Loucy (cell line): ENCODE measurements around the gene NUDT3.

Source experiments
- H2AFZ ChIP-seq: fragments of 200-600 bp; sonication (generic); 2 replicates; pipeline ENCODE4 v1.6.0; 2016; ENCODE audit warnings: antibody characterized with exemption, mild to moderate bottlenecking, low read length, moderate library complexity
- H3F3A ChIP-seq: fragments of 200-600 bp; 2 replicates; pipeline ENCODE4 v1.6.0; 2016; ENCODE audit warnings: antibody characterized with exemption, low read depth, mild to moderate bottlenecking
- H3K27me3 ChIP-seq: fragments of 200-600 bp; sonication (generic); 2 replicates; pipeline ENCODE4 v1.6.1; 2014; ENCODE audit warnings: low read length, mild to moderate bottlenecking; ENCODE audit not compliant: insufficient read depth, poor library complexity, severe bottlenecking
- H3K36me3 ChIP-seq: fragments of 200-600 bp; sonication (generic); 2 replicates; pipeline ENCODE4 v1.6.1; 2016; ENCODE audit warnings: low read length; ENCODE audit not compliant: insufficient read depth
- H3K4me1 ChIP-seq: fragments of 200-600 bp; sonication (generic); 2 replicates; pipeline ENCODE4 v1.5.1; 2014; ENCODE audit warnings: low read length, mild to moderate bottlenecking; ENCODE audit not compliant: insufficient read depth, poor library complexity, severe bottlenecking
- H3K4me2 ChIP-seq: fragments of 200-600 bp; sonication (generic); 2 replicates; pipeline ENCODE4 v1.6.0; 2014; ENCODE audit warnings: antibody characterized with exemption, low read length, low read depth, mild to moderate bottlenecking; ENCODE audit not compliant: poor library complexity, severe bottlenecking
- H3K4me3 ChIP-seq: fragments of 200-600 bp; sonication (generic); 2 replicates; pipeline ENCODE4 v1.5.1; 2014; ENCODE audit warnings: low read length, mild to moderate bottlenecking, mixed read lengths; ENCODE audit not compliant: poor library complexity, severe bottlenecking
- H3K79me2 ChIP-seq: fragments of 200-600 bp; sonication (generic); 2 replicates; pipeline ENCODE4 v1.6.1; 2014; ENCODE audit warnings: low read length; ENCODE audit not compliant: insufficient read depth
- H3K9ac ChIP-seq: fragments of 200-600 bp; sonication (generic); 2 replicates; pipeline ENCODE4 v1.6.0; 2014; ENCODE audit warnings: mild to moderate bottlenecking, low read depth, low read length, moderate library complexity; ENCODE audit not compliant: poor library complexity, severe bottlenecking
- H3K9me2 ChIP-seq: fragments of 200-600 bp; sonication (generic); replicated peaks from 2 replicates; pipeline ENCODE4 v1.6.1; 2016; ENCODE audit warnings: low read depth, low read length, mixed read lengths
- H3K9me3 ChIP-seq: fragments of 200-600 bp; sonication (generic); 2 replicates; pipeline ENCODE4 v1.6.1; 2014; ENCODE audit warnings: mild to moderate bottlenecking, antibody characterized with exemption, low read length, low read depth; ENCODE audit not compliant: insufficient read depth
- H4K20me1 ChIP-seq: fragments of 200-600 bp; sonication (generic); 2 replicates; pipeline ENCODE4 v1.6.0; 2014; ENCODE audit warnings: antibody characterized with exemption, low read length, mild to moderate bottlenecking; ENCODE audit not compliant: insufficient read depth, poor library complexity, severe bottlenecking
- EZH2phosphoT487 ChIP-seq: fragments of 200-600 bp; IDR thresholded peaks from 2 replicates; pipeline ENCODE4 v1.6.1; 2018; ENCODE audit warnings: antibody characterized with exemption, mild to moderate bottlenecking, moderate library complexity, borderline replicate concordance
- TF ChIP-seq, protein P1 (sequence below): fragments of 200-600 bp; sonication (generic); conservative IDR thresholded peaks from 2 replicates; pipeline ENCODE4 v1.5.1; 2014; ENCODE audit warnings: mild to moderate bottlenecking, antibody characterized with exemption, low read length

The NUDT3 gene

DNA sequence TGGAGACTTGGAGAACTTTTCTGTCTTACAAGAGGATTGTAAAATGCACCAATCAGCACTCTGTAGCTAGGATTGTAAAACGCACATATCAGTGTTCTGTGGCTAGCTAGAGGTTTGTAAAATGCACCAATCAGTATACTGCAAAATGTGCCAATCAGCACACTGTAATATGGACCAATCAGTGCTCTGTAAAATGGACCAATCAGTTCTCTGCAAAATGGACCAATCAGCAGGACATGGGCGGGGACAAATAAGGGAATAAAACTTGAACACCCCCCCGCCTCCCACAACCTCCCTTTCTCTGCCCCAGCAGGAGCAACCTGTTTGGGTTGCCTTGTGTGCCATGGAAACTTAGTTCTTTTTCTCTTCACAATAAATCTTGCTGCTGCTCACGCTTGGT is 46.2 kb upstream of the NUDT3 start:
- no peaks in the 10 kb centered on the region for H3K9me3 ChIP-seq
- TF ChIP-seq EZH2phosphoT487: no peak
- TF ChIP-seq, protein P1, sequence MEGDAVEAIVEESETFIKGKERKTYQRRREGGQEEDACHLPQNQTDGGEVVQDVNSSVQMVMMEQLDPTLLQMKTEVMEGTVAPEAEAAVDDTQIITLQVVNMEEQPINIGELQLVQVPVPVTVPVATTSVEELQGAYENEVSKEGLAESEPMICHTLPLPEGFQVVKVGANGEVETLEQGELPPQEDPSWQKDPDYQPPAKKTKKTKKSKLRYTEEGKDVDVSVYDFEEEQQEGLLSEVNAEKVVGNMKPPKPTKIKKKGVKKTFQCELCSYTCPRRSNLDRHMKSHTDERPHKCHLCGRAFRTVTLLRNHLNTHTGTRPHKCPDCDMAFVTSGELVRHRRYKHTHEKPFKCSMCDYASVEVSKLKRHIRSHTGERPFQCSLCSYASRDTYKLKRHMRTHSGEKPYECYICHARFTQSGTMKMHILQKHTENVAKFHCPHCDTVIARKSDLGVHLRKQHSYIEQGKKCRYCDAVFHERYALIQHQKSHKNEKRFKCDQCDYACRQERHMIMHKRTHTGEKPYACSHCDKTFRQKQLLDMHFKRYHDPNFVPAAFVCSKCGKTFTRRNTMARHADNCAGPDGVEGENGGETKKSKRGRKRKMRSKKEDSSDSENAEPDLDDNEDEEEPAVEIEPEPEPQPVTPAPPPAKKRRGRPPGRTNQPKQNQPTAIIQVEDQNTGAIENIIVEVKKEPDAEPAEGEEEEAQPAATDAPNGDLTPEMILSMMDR: no peak
- H3K9ac ChIP-seq: no peak overlapping the region
- H3K4me1 ChIP-seq: no peaks in the 10 kb centered on the region
- H3K9me2 ChIP-seq: no peaks in the 10 kb centered on the region
- no peaks in the 10 kb centered on the region for H3F3A ChIP-seq
- no peaks in the 10 kb centered on the region for H4K20me1 ChIP-seq
- no peak overlapping the region for H3K4me3 ChIP-seq
- no peaks in the 10 kb centered on the region for H3K27me3 ChIP-seq
- no peaks in the 10 kb centered on the region for H3K36me3 ChIP-seq
- no peak overlapping the region for H3K4me2 ChIP-seq
- no peaks in the 10 kb centered on the region for H3K79me2 ChIP-seq
- H2AFZ ChIP-seq: no peak overlapping the region

DNA sequence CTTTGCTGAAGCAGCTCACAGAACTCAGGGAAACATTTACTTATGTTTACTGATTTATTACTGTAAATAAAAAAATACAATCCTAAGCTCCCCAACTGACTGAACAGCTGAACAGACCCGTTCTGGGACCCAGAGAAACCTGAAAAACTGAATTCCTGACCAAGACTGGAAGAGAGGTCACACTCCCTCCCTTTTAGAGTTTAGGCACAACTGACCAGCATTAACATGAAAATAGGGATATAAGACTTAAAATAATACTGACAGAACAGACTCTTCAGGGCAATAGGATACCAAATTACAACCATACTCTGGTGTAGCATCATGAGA is 45.1 kb upstream of the NUDT3 start:
- Histone ChIP-seq H3K9me2 (no peaks in the 10 kb centered on the region), H3K27me3 (no peaks in the 10 kb centered on the region), H2AFZ (no peak overlapping the region), H3F3A (no peaks in the 10 kb centered on the region), H3K9me3 (no peaks in the 10 kb centered on the region), H3K4me3 (no peak overlapping the region), H3K9ac (no peak overlapping the region), H3K4me1 (no peaks in the 10 kb centered on the region), H3K36me3 (no peaks in the 10 kb centered on the region), H3K4me2 (no peak overlapping the region), H4K20me1 (no peaks in the 10 kb centered on the region), H3K79me2 (no peaks in the 10 kb centered on the region)
- TF ChIP-seq EZH2phosphoT487: no peak
- TF ChIP-seq, protein P1: no peak

DNA sequence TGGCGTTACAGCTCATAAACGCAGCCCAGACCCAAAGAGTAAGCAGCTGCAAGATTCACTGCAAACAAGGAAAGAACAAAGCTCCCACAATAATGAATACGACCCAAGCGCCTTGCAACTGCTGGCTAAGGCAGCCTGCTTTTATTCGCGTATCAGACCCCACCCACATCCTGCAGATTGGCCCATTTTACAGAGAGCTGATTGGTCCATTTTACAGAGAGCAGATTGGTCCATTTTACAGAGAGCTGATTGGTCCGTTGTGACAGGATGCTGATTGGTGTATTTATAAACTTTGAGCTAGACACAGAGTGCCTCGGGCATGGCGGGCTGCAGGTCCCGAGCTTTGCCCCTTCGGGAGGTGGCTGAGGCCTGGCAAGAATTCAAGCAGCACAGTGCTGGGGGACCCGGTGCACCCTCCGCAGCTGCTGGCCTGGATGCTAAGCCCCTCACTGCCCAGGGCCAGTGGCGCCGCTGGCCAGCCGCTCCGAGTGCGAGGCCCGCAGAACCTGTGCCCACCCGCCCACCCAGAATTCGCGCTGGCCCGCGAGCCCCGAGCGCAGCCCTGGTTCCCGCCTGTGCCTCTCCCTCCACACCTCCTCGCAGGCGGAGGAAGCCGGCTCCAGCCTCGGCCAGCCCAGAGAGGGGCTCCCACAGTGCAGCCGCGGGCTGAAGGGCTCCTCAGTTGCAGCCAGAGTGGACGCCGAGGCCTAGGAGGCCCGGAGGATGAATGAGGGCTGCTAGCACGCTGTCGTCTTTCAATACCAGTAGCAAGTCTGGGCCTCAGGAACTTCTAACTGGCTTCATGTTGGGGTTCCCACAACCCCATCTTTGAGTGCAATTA is 44.6 kb upstream of the NUDT3 start:
- H2AFZ ChIP-seq: no peak overlapping the region
- H3K9ac ChIP-seq: no peak overlapping the region
- no peak for TF ChIP-seq EZH2phosphoT487
- TF ChIP-seq, protein P1: no peak
- no peaks in the 10 kb centered on the region for H3F3A ChIP-seq
- no peaks in the 10 kb centered on the region for H3K9me3 ChIP-seq
- no peaks in the 10 kb centered on the region for H4K20me1 ChIP-seq
- no peak overlapping the region for H3K4me3 ChIP-seq
- no peaks in the 10 kb centered on the region for H3K9me2 ChIP-seq
- H3K36me3 ChIP-seq: no peaks in the 10 kb centered on the region
- H3K4me2 ChIP-seq: no peak overlapping the region
- no peaks in the 10 kb centered on the region for H3K4me1 ChIP-seq
- H3K79me2 ChIP-seq: no peaks in the 10 kb centered on the region
- H3K27me3 ChIP-seq: no peaks in the 10 kb centered on the region
